GM12878 (cell line): ENCODE measurements around the gene RABGGTB. TPM values are rescaled to one million over a fixed set of nuclear protein-coding genes. Genes with fewer than 3 reads are reported as not detected.

Experiments
- ATAC-seq: fragments of 200-7000 bp; cut with Tn5 transposase; 3 replicates; pipeline ENCODE4 v1.9.1; 2020; ENCODE audit warnings: mild to moderate bottlenecking, moderate library complexity
- Bru-seq: library from RNA; stranded (reverse); fragments of 400-500 nt; gene quantifications from one replicate; lab custom pipeline; 2021; lab: Mats Ljungman, UMichigan
- BruChase-seq, 2 experiments: library from RNA; stranded (reverse); fragments of 400-500 nt; gene quantifications; one replicate each; lab custom pipeline; 2021; lab: Mats Ljungman, UMichigan
- BruUV-seq: library from RNA; stranded (reverse); fragments of 400-500 nt; replicated peaks from 2 replicates; lab custom pipeline; 2021; lab: Mats Ljungman, UMichigan
- CTCF ChIA-PET: fragments of 300-600 bp; sonication (Branson Sonifier 250); formaldehyde crosslinking; extraction: SDS; loops from one replicate; lab custom pipeline; 2021; ENCODE audit warnings: inconsistent platforms; lab: Yijun Ruan, JAX
- POLR2A ChIA-PET: fragments of 350-600 bp; formaldehyde crosslinking; extraction: SDS; loops from one replicate; lab custom pipeline; 2021; ENCODE audit warnings: inconsistent platforms; lab: Charles Lee
- RAD21 ChIA-PET: fragments of 300-600 bp; sonication (Branson Sonifier 250); formaldehyde crosslinking; loops from one replicate; lab custom pipeline; 2023; ENCODE audit warnings: antibody characterized with exemption; ENCODE audit not compliant: unreplicated experiment; lab: Charles Lee
- SMC1A ChIA-PET: fragments of 300-600 bp; sonication (Branson Sonifier 250); formaldehyde crosslinking; loops from one replicate; lab custom pipeline; 2023; ENCODE audit not compliant: unreplicated experiment, uncharacterized antibody; lab: Charles Lee
- DNase-seq: peaks from one replicate; pipeline ENCODE4 v3.0.0-alpha.2; 2011; ENCODE audit warnings: low read depth, low spot score
- FAIRE-seq: peaks from 3 replicates; lab custom pipeline; 2011; peaks lifted over from hg19 to GRCh38; lab: Jason Lieb, UNC
- H2AFZ ChIP-seq: 2 replicates; pipeline ENCODE4 v1.6.0; 2011; ENCODE audit warnings: low read depth, low read length, control low read depth; ENCODE audit not compliant: control insufficient read depth
- H3K27ac ChIP-seq: 2 replicates; pipeline ENCODE4 v1.5.1; 2011; ENCODE audit warnings: control low read depth; ENCODE audit not compliant: control insufficient read depth, insufficient read depth
- H3K27me3 ChIP-seq, 2 experiments: replicated peaks in 1 of 2; 2 replicates each; pipeline versions ENCODE4 v1.6.0 to v1.6.1; 2011; ENCODE audit warnings: low read length in 1 of 2; ENCODE audit not compliant: control insufficient read depth in 2 of 2, insufficient read depth in 2 of 2
- H3K36me3 ChIP-seq, 2 experiments: 2 replicates each; pipeline ENCODE4 v1.5.1; 2011; ENCODE audit warnings: low read length in 1 of 2; ENCODE audit not compliant: control insufficient read depth in 2 of 2, insufficient read depth in 2 of 2
- H3K4me1 ChIP-seq: 2 replicates; pipeline ENCODE4 v1.6.1; 2011; ENCODE audit warnings: mild to moderate bottlenecking, low read length, moderate library complexity, mixed read lengths; ENCODE audit not compliant: control insufficient read depth, insufficient read depth
- H3K4me2 ChIP-seq: 2 replicates; pipeline ENCODE4 v1.6.0; 2011; ENCODE audit warnings: control low read depth; ENCODE audit not compliant: control insufficient read depth, insufficient read depth
- H3K4me3 ChIP-seq: fragments of 200-600 bp; sonication (generic); 2 replicates; pipeline ENCODE4 v1.5.1; 2016
- H3K79me2 ChIP-seq: 2 replicates; pipeline ENCODE4 v1.6.0; 2011; ENCODE audit warnings: low read length; ENCODE audit not compliant: control insufficient read depth, insufficient read depth
- H3K9ac ChIP-seq: 2 replicates; pipeline ENCODE4 v1.8.0; 2011; ENCODE audit warnings: low read length, control low read depth, mixed read lengths; ENCODE audit not compliant: control insufficient read depth, insufficient read depth
- H3K9me3 ChIP-seq: replicated peaks from 3 replicates; pipeline ENCODE4 v1.5.1; 2011; ENCODE audit warnings: mild to moderate bottlenecking, low read length; ENCODE audit not compliant: control insufficient read depth, insufficient read depth
- H4K20me1 ChIP-seq: 2 replicates; pipeline ENCODE4 v1.6.0; 2011; ENCODE audit not compliant: control insufficient read depth, insufficient read depth
- CBX3 ChIP-seq: fragments of 200-600 bp; sonication (generic); IDR thresholded peaks from 2 replicates; pipeline ENCODE4 v1.6.1; 2016; ENCODE audit warnings: low read depth, borderline replicate concordance
- CBX5 ChIP-seq: sonication (generic); IDR thresholded peaks from 2 replicates; pipeline ENCODE4 v1.6.1; 2016; ENCODE audit warnings: low read depth, moderate library complexity, mild to moderate bottlenecking, inconsistent platforms
- CEBPZ ChIP-seq: fragments of 150-350 bp; IDR thresholded peaks from 2 replicates; pipeline ENCODE4 v1.6.1; 2016; ENCODE audit warnings: low read depth, low read length
- E2F4 ChIP-seq: IDR thresholded peaks from 2 replicates; pipeline ENCODE4 v1.6.1; 2012; ENCODE audit warnings: low read depth, low read length, improper control_type of control experiment
- MTA3 ChIP-seq: IDR thresholded peaks from 2 replicates; pipeline ENCODE4 v1.6.1; 2012; ENCODE audit warnings: low read length, inconsistent platforms, borderline replicate concordance
- NFYB ChIP-seq: IDR thresholded peaks from 2 replicates; pipeline ENCODE4 v1.6.1; 2011; ENCODE audit warnings: low read depth, mild to moderate bottlenecking, low read length, improper control_type of control experiment, moderate library complexity; ENCODE audit not compliant: insufficient read depth
- PML ChIP-seq: IDR thresholded peaks from 2 replicates; pipeline ENCODE4 v1.6.1; 2012; ENCODE audit warnings: low read length, inconsistent platforms
- RCOR1 ChIP-seq: conservative IDR thresholded peaks from 2 replicates; pipeline ENCODE4 v1.6.1; 2012; ENCODE audit warnings: low read depth, low read length, improper control_type of control experiment
- SMAD5 ChIP-seq: IDR thresholded peaks from 2 replicates; pipeline ENCODE4 v1.6.1; 2016; ENCODE audit warnings: antibody characterized with exemption, low read depth
- SP1 ChIP-seq: IDR thresholded peaks from one replicate; pipeline ENCODE4 v1.6.1; 2011; ENCODE audit warnings: low read depth, low read length
- SREBF2 ChIP-seq: IDR thresholded peaks from 2 replicates; pipeline ENCODE4 v1.6.1; 2012; ENCODE audit warnings: mild to moderate bottlenecking, low read length
- TCF12 ChIP-seq: IDR thresholded peaks from 2 replicates; pipeline ENCODE4 v1.6.1; 2011; ENCODE audit warnings: low read depth, mild to moderate bottlenecking, low read length
- WGBS: methylation state at CpG from one replicate; pipeline ENCODE4 v1.1.6; 2016; ENCODE audit warnings: low lambda C conversion rate; ENCODE audit not compliant: insufficient replicate concordance, insufficient coverage; ENCODE audit errors: missing lambda C conversion rate; 5-methylcytosine and 5-hydroxymethylcytosine counted together
- in situ Hi-C: fragments of 300-500 bp; cut with MboI; formaldehyde crosslinking; loops from 9 replicates; pipeline ENCODE4 v1.14.3; 2018; ENCODE audit warnings: mixed read lengths
- intact Hi-C: fragments of 100-400 bp; cut with micrococcal nuclease; formaldehyde crosslinking; loops from one replicate; pipeline ENCODE4 v1.14.2; 2022; ENCODE audit not compliant: unreplicated experiment
- long read RNA-seq, 2 experiments: library from polyadenylated mRNA; unstranded; transcript quantifications; one replicate each; pipeline ENCODE4 v2.0.0, GENCODE V29; 2019 to 2020
- polyA minus RNA-seq, 3 experiments: library from RNA; depleted of rRNA, polyadenylated mRNA; stranded (reverse); fragments of >200 nt; gene quantifications; 2 replicates each; pipeline ENCODE4 v1.2.3, GENCODE V29; 2011
- polyA plus RNA-seq, 11 experiments: library from polyadenylated mRNA; depleted of rRNA in 4 of 11; unstranded in 6 of 11; stranded (reverse) in 5 of 11; fragments of >200 nt; fragmentation: Nextera tagmentation in 4 of 11; fragmentation: Illumina TruSeq in 1 of 11; extraction: Ambion mirVana in 4 of 11; extraction: Trizol in 1 of 11; gene quantifications; 1 replicate in 1 of 11; 2 replicates in 10 of 11; pipeline versions ENCODE4 v1.2.1 to v1.2.3, GENCODE V29; 2011 to 2016; ENCODE audit warnings: inconsistent platforms in 2 of 11, missing spikeins in 2 of 11, low read depth in 1 of 11
- total RNA-seq, 4 experiments: library from RNA; depleted of rRNA in 3 of 4; stranded (reverse); fragments of >200 nt in 3 of 4; fragmentation: Illumina TruSeq in 1 of 4; extraction: Trizol in 1 of 4; gene quantifications; 2 replicates each; pipeline versions ENCODE4 v1.2.1 to v1.2.3, GENCODE V29; 2013 to 2021

Gene RABGGTB
- total RNA-seq (2013; cell fraction: nucleolus; rRNA removed): 514 and 534 TPM in 2 replicates
- total RNA-seq (2014; rRNA removed) (162 and 211 TPM in 2 replicates), total RNA-seq (2014; rRNA removed; fragmentation: Illumina TruSeq; extraction: Trizol) (213 and 221 TPM in 2 replicates), total RNA-seq (2021) (128 and 147 TPM in 2 replicates), polyA plus RNA-seq (2011; rRNA removed) (190 and 284 TPM in 2 replicates), polyA plus RNA-seq (2014; fragmentation: Illumina TruSeq; extraction: Trizol) (170 and 198 TPM in 2 replicates), polyA plus RNA-seq (2014; fragmentation: Nextera tagmentation; extraction: Ambion mirVana) (100 to 1,000 TPM; 135 to 153 TPM), polyA plus RNA-seq (2014; rRNA removed) (156 and 182 TPM in 2 replicates), polyA plus RNA-seq (2016; fragmentation: Nextera tagmentation; extraction: Ambion mirVana) (10 to 100 TPM; 50.5 to 56.1 TPM), polyA minus RNA-seq (2011; rRNA and poly(A)+ RNA removed) (190 and 265 TPM in 2 replicates), Bru-seq, nascent RNA (percentile 99 among the genes with signal in this experiment), BruChase-seq, experiment 1, labeled RNA remaining after a 6-hour chase (percentile 99 among the genes with signal in this experiment), BruChase-seq, experiment 2, labeled RNA remaining after a 2-hour chase (percentile 99 among the genes with signal in this experiment)
- 68.8 TPM for polyA plus RNA-seq (2011; ENCODE audit: low read depth)
- polyA plus RNA-seq (2011; cell fraction: cytosol; rRNA removed): 42.2 and 47.2 TPM in 2 replicates
- 202 and 251 TPM in 2 replicates for polyA plus RNA-seq (2011; cell fraction: nucleus; rRNA removed)
- 97.6 and 109 TPM in 2 replicates for polyA plus RNA-seq (2012)
- polyA minus RNA-seq (2011; cell fraction: cytosol; rRNA and poly(A)+ RNA removed): 87.1 and 95.4 TPM in 2 replicates
- polyA minus RNA-seq (2011; cell fraction: nucleus; rRNA and poly(A)+ RNA removed): 196 and 287 TPM in 2 replicates
- long read RNA-seq, experiment 1, transcript RABGGTB-201 (9 exons, 1,496 nt): major isoform, 24 of 55 reads
- long read RNA-seq, experiment 1, partial matches to known transcripts: 14 of 55 reads
- long read RNA-seq, experiment 1, other reads (novel, unspliced or antisense): 17 of 55 reads
- long read RNA-seq, experiment 2, transcript RABGGTB-203 (2 exons, 1,177 nt): minor isoform, 6 of 311 reads
- long read RNA-seq, experiment 2, transcript RABGGTB-201 (9 exons, 1,496 nt): major isoform, 176 of 311 reads
- long read RNA-seq, experiment 2, transcript RABGGTB-208 (10 exons, 2,137 nt): minor isoform, 5 of 311 reads
- long read RNA-seq, experiment 2, partial matches to known transcripts: 31 of 311 reads
- long read RNA-seq, experiment 2, other reads (novel, unspliced or antisense): 93 of 311 reads

- Histone ChIP-seq H2AFZ (peak within 1 kb of the TSS; percentile 87), H4K20me1 (peaks cover 6% of the 10 kb centered on the region; the same call in 1 of the 2 replicates), H3K4me3 (peak within 1 kb of the TSS; percentile 80), H3K36me3 (peaks cover 2 to 15% of the 10 kb centered on the region in 2 experiments; a peak in 3 of 4 replicates), H3K27ac (peak within 1 kb of the TSS; percentile 98), H3K27me3 (no peaks in the 10 kb centered on the region), H3K9me3 (no peaks in the 10 kb centered on the region), H3K4me2 (peak within 1 kb of the TSS; percentile 93), H3K4me1 (peaks cover 2% of the 10 kb centered on the region; the same call in 1 of the 2 replicates), H3K9ac (peak within 1 kb of the TSS; percentile 93), H3K79me2 (peaks cover 66% of the 10 kb centered on the region)
- 2% methylated on average over 28 of the region's 28 CpGs for WGBS
- FAIRE-seq: peak; percentile 86
- CTCF ChIA-PET: interaction anchor here (1.3 to 1.5 kb wide), 2 partner anchors 61 to 63 kb away, joined by 4 to 9 read pairs; no protein-coding TSS in a partner anchor
- RAD21 ChIA-PET: interaction anchor here (1.0 to 2.3 kb wide), 4 partner anchors 57 to 1053 kb away, joined by 3 to 16 read pairs (median 6); no protein-coding TSS in a partner anchor
- TSS peak; percentile 76 for BruUV-seq
- DNase-seq: peak; percentile 92
- ATAC-seq: peak; percentile 80
- SMC1A ChIA-PET: interaction anchor here (0.7 to 3.2 kb wide), 6 partner anchors 37 to 63 kb away, joined by 3 to 33 read pairs (median 8); no protein-coding TSS in a partner anchor
- intact Hi-C loops (loop anchor here (1.0 to 10.0 kb wide), 2 partner anchors 62 to 199 kb away; partner anchors contain the start of gene ACADM), in situ Hi-C loops (loop anchor here (5.0 kb wide), 2 partner anchors 59 to 201 kb away; no protein-coding TSS in a partner anchor)
- POLR2A ChIA-PET: interaction anchor here (0.7 to 3.3 kb wide), 3 partner anchors 59 to 1144 kb away, joined by 3 to 44 read pairs (median 8); no protein-coding TSS in a partner anchor
- TF ChIP-seq RCOR1: 0 out of 2 replicates have a peak, but pooled peaks have one; percentile 25
- peak; percentile 44 for TF ChIP-seq TCF12
- no peak for TF ChIP-seq CEBPZ
- TF ChIP-seq NFYB: peak; percentile 27; the same call in 1 of the 2 replicates
- TF ChIP-seq E2F4: peak; percentile 37; the same call in 1 of the 2 replicates
- no peak for TF ChIP-seq SP1
- peak; percentile 99 for TF ChIP-seq SMAD5
- TF ChIP-seq MTA3: peak; percentile 13; the same call in 1 of the 2 replicates
- TF ChIP-seq CBX3: no peak
- TF ChIP-seq SREBF2: no peak
- no peak for TF ChIP-seq CBX5
- peak; percentile 99 for TF ChIP-seq PML
Observed at GRCh38 chr1:75785983-75786853, at the start of gene RABGGTB. RABGGTB (plus strand) TSS chr1:75786256; CDS start chr1:75786272, 16 bp downstream.
